Liver (tissue), 3 donors: ENCODE results near the gene DDX24.

ENCODE experiments used
- FOXA1 ChIP-seq: IDR thresholded peaks from 2 replicates; pipeline ENCODE4 v1.6.1; 2016; ENCODE audit warnings: antibody characterized with exemption
- GABPA ChIP-seq, 2 donors: IDR thresholded peaks in 1 of 2; conservative IDR thresholded peaks in 1 of 2; 2 replicates each; pipeline ENCODE4 v1.6.1; 2016; ENCODE audit warnings: antibody characterized with exemption in 2 of 2, mild to moderate bottlenecking in 1 of 2, moderate library complexity in 1 of 2
- HNF4A ChIP-seq, 2 donors: conservative IDR thresholded peaks; 2 replicates each; pipeline ENCODE4 v1.6.1; 2016; ENCODE audit warnings: antibody characterized with exemption in 2 of 2, mild to moderate bottlenecking in 2 of 2
- JUND ChIP-seq, 2 donors: IDR thresholded peaks; 2 replicates each; pipeline ENCODE4 v1.6.1; 2016; ENCODE audit warnings: antibody characterized with exemption in 2 of 2
- RAD21 ChIP-seq, 2 donors: IDR thresholded peaks; 2 replicates each; pipeline ENCODE4 v1.6.1; 2016; ENCODE audit warnings: antibody characterized with exemption in 2 of 2, mild to moderate bottlenecking in 2 of 2
- SP1 ChIP-seq: IDR thresholded peaks from 2 replicates; pipeline ENCODE4 v1.6.1; 2018; ENCODE audit warnings: antibody characterized with exemption, mild to moderate bottlenecking
- YY1 ChIP-seq: IDR thresholded peaks from 2 replicates; pipeline ENCODE4 v1.6.1; 2016; ENCODE audit warnings: antibody characterized with exemption, mild to moderate bottlenecking
- TF ChIP-seq, protein P1 (sequence below): fragments of 150-350 bp; IDR thresholded peaks from 2 replicates; pipeline ENCODE4 v1.5.1; 2017; ENCODE audit warnings: improper control_type of control experiment, low read depth, low read length; ENCODE audit not compliant: missing input control
- TF ChIP-seq, protein P2 (sequence below): IDR thresholded peaks from 2 replicates; pipeline ENCODE4 v1.6.1; 2016; ENCODE audit warnings: antibody characterized with exemption
- TF ChIP-seq, protein P3 (sequence below): IDR thresholded peaks from 2 replicates; pipeline ENCODE4 v1.6.1; 2016; ENCODE audit warnings: antibody characterized with exemption, mild to moderate bottlenecking
- TF ChIP-seq, protein P4 (sequence below): IDR thresholded peaks from 2 replicates; pipeline ENCODE4 v1.6.1; 2016; ENCODE audit warnings: antibody characterized with exemption
- TF ChIP-seq, protein P5 (sequence below): IDR thresholded peaks from 2 replicates; pipeline ENCODE4 v1.6.1; 2016; ENCODE audit warnings: antibody characterized with exemption
- donor health status: healthy.
- donor health status: healthy.

DNA sequence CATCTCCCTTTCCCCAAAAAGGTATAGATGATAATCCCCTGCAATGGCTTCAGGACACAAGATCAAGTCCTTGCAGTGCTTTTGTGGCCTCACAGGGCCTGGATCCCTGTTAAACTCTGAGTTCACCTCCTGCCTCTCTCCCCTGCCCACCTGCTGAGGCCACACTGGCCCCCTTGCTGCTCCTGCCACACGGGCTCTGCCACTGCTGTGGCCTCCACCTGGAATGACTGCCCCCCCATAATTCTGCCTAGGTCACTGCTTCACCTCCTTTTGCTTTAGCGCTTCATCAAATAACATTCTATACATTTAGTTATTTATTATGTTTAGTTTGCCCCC lies 28.9 kb upstream of the DDX24 start:
- TF ChIP-seq, protein P1, sequence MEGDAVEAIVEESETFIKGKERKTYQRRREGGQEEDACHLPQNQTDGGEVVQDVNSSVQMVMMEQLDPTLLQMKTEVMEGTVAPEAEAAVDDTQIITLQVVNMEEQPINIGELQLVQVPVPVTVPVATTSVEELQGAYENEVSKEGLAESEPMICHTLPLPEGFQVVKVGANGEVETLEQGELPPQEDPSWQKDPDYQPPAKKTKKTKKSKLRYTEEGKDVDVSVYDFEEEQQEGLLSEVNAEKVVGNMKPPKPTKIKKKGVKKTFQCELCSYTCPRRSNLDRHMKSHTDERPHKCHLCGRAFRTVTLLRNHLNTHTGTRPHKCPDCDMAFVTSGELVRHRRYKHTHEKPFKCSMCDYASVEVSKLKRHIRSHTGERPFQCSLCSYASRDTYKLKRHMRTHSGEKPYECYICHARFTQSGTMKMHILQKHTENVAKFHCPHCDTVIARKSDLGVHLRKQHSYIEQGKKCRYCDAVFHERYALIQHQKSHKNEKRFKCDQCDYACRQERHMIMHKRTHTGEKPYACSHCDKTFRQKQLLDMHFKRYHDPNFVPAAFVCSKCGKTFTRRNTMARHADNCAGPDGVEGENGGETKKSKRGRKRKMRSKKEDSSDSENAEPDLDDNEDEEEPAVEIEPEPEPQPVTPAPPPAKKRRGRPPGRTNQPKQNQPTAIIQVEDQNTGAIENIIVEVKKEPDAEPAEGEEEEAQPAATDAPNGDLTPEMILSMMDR = no peak
- TF ChIP-seq, protein P2, sequence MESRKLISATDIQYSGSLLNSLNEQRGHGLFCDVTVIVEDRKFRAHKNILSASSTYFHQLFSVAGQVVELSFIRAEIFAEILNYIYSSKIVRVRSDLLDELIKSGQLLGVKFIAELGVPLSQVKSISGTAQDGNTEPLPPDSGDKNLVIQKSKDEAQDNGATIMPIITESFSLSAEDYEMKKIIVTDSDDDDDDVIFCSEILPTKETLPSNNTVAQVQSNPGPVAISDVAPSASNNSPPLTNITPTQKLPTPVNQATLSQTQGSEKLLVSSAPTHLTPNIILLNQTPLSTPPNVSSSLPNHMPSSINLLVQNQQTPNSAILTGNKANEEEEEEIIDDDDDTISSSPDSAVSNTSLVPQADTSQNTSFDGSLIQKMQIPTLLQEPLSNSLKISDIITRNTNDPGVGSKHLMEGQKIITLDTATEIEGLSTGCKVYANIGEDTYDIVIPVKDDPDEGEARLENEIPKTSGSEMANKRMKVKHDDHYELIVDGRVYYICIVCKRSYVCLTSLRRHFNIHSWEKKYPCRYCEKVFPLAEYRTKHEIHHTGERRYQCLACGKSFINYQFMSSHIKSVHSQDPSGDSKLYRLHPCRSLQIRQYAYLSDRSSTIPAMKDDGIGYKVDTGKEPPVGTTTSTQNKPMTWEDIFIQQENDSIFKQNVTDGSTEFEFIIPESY = no peak
- TF ChIP-seq GABPA (IDR thresholded peaks at IDR 0.05 in 1 of 2, conservative IDR thresholded peaks at IDR 0.05 in 1 of 2) (no peak), JUND (IDR thresholded peaks at IDR 0.05) (no peak), SP1 (no peak), RAD21 (IDR thresholded peaks at IDR 0.05) (no peak), HNF4A (conservative IDR thresholded peaks at IDR 0.05) (no peak), YY1 (no peak), FOXA1 (no peak)
- TF ChIP-seq, protein P3, sequence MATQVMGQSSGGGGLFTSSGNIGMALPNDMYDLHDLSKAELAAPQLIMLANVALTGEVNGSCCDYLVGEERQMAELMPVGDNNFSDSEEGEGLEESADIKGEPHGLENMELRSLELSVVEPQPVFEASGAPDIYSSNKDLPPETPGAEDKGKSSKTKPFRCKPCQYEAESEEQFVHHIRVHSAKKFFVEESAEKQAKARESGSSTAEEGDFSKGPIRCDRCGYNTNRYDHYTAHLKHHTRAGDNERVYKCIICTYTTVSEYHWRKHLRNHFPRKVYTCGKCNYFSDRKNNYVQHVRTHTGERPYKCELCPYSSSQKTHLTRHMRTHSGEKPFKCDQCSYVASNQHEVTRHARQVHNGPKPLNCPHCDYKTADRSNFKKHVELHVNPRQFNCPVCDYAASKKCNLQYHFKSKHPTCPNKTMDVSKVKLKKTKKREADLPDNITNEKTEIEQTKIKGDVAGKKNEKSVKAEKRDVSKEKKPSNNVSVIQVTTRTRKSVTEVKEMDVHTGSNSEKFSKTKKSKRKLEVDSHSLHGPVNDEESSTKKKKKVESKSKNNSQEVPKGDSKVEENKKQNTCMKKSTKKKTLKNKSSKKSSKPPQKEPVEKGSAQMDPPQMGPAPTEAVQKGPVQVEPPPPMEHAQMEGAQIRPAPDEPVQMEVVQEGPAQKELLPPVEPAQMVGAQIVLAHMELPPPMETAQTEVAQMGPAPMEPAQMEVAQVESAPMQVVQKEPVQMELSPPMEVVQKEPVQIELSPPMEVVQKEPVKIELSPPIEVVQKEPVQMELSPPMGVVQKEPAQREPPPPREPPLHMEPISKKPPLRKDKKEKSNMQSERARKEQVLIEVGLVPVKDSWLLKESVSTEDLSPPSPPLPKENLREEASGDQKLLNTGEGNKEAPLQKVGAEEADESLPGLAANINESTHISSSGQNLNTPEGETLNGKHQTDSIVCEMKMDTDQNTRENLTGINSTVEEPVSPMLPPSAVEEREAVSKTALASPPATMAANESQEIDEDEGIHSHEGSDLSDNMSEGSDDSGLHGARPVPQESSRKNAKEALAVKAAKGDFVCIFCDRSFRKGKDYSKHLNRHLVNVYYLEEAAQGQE = no peak
- TF ChIP-seq, protein P4, sequence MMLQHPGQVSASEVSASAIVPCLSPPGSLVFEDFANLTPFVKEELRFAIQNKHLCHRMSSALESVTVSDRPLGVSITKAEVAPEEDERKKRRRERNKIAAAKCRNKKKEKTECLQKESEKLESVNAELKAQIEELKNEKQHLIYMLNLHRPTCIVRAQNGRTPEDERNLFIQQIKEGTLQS = no peak
- TF ChIP-seq, protein P5, sequence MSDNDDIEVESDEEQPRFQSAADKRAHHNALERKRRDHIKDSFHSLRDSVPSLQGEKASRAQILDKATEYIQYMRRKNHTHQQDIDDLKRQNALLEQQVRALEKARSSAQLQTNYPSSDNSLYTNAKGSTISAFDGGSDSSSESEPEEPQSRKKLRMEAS = no peak
